HG03378 (cell line): ENCODE data around the gene DNAI1.
"Not testable (repeated sequence)": the region's sequence is repeated elsewhere in the genome, so short reads cannot be mapped to it uniquely, and the experiment has no call there.

Source experiments
- ATAC-seq: cut with Tn5 transposase; IDR thresholded peaks from one replicate; pipeline ENCODE4 v1.9.1; 2021; ENCODE audit warnings: mild to moderate bottlenecking, moderate library complexity; ENCODE audit not compliant: unreplicated experiment

The DNAI1 gene

DNA sequence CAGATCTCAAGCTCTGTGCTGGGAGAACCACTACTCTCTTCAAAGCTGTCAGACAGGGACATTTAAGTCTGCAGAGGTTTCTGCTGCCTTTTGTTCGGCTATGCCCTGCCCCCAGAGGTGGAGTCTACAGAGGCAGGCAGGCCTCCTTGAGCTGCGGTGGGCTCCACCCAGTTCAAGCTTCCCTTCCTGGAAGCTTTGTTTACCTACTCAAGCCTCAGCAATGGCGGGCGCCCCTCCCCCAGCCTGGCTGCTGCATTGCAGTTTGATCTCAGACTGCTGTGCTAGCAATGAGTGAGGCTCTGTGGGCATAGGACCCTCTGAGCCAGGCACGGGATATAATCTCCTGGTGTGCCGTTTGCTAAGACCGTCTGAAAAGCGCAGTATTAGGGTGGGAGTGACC lies 73.4 kb downstream of the DNAI1 start:
- not testable (repeated sequence) for ATAC-seq

DNA sequence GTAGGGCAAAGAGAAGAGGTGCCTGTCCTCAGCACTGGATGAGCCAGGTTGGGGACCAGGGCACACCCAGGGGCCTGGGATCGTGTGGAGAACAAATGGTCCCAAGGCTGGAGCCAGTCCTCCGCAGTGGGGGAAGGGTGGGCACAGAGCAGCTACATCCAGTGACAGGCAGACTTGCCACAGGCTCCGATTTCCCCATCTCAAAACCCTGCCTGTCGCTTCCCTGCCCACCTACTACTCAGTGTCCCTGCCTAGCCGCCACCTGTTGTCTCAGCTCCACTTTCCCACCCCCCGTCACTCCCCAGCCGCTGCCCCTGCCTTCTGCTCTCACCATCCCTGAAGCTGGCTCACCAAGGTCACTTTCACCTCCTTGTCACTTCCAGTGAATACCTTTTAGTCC lies 78.1 kb downstream of the DNAI1 start:
- ATAC-seq = no peak

DNA sequence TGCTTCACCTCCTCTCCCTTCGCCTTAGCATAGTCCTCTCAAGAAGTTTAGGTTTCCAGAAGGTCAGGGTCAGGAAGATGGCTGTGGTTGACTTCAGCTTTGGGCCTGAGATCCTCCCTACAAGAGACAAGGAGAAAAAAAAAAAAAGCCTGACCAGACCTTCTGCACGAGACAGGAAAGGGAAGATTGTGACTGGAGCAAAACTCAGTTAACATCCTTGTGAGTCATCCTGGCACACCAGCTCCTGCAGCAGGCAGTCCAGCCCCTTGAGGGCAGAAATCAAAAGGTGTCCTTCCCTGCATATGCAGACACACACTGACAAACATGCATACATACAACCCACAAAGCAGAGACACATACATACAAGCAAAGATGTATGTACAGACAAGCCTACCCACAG lies 82.2 kb downstream of the DNAI1 start:
- no peak for ATAC-seq

DNA sequence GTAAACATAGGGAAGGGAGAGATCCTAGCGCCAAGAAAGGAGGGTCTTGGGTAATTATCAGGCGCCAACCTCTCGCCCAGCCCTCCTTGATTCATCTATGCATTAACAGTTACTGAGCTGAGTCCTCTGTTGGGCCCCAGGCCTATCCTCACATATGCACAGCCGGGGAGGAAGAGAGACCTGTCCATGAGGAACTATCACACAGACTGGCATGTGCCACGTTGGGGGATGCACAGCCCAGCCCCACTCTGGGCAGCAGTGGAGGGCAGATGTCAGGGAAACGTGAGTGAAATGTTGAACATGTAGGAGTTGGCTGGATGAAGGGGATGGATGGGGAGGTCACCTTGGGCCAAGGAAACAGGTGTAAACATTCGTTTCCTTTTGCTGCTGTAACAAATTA lies 82.9 kb downstream of the DNAI1 start:
- ATAC-seq = no peak

DNA sequence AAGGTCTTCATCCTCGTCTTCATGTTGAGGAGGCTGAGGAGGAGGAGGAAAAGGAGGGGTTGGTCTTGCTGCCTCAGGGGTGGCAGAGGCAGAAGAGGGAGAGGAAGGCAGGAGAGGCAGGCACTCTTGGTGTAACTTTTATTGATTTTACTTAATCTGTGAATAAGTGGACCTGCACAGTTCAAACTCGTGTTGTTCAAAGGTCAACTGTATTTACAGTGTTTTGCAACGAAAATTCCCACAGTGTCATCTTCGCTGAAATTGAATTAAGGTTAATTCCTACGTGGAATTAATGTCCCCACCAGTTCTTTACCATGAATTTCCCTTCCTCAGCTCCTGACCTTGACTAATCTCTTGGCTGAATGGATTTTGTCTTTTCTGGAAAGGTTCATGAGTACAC lies 85.4 kb downstream of the DNAI1 start:
- ATAC-seq = no peak

DNA sequence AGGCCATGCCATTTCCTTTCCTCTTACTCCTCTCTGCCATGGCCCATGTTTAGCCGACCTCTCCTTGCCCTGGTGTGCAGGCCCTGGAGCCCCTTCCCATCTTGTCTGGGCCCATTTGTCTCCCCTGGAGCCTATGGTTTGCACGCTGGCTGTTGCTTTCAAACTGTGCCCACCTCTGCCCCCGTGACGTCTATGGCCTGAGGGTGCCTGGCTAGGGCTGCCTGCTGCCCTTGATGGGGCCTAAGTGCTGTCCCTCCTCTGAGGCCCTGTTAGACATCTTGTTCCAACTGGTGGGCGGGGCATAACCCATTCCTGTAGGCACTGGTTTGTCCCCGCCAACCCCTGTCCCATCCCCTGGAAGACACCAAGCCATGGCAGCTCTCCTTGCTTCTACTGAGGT lies 86.9 kb downstream of the DNAI1 start:
- ATAC-seq = no peak

DNA sequence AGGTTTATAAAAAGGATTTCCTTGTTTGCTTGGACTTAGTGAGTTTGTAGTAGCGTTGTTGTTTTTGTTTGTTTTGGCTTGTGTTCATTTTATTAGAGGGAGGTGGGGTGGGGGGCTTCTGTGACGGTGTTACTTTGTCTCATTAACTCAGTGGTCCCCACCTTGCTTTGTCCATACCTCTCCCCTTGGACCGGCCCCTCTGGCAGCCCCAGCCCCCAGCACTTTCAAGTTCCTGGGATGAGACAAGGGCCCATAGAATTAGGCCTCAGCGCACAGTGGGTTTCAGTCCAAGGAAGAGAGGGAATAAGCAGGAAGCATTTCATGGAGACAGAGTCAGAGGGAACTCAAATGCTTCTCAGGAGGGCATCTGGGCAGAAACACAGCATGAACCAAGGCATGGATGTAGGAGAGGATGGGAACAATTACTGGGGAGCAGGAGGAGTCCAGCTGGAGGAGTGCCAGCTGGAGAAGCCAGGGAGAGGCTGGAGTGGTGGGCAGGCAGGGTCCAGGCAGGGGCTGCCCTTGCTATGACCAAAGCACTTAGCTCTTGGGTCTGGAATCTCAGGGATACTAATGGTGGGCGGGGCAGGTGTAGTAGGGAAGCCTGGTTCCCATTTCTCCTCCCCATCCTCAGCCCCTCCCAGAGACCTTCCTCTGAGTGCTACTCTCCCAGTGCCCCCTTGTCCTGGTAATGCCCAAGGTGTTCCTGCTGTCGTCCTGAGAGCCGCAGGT lies 87.7 kb downstream of the DNAI1 start:
- no peak for ATAC-seq

DNA sequence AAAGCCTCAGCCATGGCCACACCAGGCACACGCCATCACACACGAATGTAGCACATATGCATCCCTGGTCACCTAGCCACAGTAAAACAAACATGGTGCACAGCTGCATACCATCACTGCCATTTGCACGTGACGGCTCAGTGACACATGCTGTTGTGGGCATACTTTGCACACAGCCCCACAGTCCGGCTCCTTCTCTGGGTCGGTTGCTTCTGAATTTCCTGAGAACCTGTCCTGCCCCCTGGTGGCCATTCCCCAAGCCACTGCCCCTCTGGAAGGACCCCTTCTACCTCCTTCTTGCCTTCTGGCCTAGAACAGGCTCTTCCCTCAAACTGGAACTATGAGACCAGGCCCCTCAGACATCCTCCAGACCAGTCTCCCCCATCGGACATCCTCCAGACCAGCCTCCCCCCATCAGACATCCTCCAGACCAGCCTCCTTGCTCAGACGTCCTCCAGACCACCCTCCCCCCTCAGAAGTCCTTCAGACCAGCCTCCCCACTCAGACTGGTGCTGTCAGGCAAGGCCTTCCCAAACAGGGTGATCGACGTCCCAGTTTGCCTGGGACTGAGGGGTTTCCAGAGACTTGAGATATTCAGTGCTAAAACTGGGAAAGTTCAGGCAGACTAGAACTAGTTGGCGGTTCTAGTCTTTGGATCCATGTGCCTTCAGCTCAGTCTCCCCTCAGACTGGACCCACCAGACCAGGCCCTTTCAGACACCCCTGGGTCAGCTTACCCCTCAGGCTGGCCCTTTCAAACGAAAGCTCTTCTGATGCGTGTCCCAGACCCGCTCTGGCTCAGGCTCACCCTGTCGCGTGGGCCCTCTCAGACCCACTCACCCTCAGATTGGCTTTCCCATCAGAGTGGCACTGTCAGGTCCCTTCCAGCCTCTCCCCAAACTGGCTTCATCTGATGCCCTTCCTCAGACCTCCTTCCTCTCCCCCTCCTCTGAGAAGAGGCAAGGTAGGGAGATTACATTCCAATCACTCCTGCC lies 88.5 kb downstream of the DNAI1 start:
- ATAC-seq = no peak

DNA sequence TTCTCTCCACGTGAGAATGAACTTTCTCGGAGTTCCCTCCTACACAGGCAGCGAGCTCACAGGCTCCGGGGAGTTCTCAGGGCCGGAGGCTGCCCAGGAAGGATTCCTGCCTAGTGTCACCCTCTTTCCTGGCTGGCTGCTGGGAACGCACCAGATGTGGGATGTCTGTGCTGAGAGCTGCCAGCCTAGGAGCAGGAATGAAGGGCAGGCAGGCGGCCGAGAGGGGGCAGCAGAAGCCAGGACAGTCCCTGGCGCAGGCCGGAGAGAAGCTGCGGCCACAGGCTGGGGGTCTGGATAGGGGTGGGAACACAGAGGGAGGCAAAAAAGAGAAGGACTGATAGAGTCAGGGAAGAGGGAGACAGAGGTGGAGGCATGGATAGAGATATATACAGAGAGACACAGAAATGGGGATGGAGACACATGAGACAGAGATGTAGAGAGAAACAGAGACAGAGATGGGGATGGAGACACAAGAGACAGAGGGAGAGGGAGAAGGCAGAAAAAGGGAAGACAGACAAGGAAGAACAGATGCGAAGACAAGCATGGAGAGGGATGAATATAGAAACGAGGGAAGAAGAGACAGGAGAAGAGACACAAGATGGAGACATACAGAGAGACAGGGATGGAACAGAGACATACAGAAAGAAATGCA lies 89.5 kb downstream of the DNAI1 start:
- no peak for ATAC-seq

DNA sequence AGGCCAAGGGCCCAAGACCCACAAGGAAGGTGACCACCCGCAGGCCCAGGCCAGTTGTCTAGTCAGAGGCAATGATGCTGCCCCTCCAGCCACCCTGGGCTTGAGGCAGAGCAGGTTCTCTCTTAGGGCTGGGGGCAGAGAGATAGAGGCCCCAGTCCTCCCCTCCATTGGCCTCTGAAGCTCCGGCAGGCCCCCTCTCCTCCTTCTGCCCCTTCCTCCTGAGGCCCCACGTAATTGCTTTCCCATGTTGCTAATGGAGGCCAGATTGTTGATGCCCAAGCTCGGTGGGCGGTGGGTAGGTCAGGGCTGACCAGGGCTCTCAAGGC lies 90.8 kb downstream of the DNAI1 start:
- no peak for ATAC-seq

DNA sequence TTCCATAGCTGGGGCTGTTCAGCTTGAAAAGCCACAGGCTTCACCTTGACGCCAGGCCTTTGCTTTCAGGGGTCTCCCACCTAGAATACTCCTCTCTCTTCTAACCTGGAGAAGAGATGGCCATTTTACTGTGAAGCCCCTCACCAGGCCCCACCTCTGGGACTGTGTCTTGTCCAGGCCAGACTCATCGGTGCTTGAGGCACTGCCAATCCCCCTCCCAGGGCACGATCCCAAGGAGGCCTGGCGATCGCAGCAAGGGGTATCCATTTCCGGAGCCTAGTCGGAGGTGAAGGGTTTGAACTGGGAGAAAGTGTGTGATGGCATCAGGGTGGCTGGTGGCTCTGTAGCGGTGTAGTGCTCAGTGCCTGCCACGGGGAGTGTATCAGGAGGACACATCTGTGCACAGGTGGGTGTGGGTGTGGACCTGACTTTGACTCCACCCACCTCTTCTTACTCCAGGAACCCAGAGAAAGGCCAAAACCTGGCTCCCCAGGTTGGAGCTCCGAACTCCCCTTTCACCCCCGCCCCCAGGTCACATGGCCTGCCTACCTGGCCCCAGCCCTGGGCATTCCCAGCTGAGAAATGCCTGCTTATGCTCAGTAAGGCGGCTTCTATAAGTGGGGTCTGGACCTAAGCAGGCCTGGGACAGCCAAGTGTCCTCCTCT lies 91.5 kb downstream of the DNAI1 start:
- no peak for ATAC-seq

DNA sequence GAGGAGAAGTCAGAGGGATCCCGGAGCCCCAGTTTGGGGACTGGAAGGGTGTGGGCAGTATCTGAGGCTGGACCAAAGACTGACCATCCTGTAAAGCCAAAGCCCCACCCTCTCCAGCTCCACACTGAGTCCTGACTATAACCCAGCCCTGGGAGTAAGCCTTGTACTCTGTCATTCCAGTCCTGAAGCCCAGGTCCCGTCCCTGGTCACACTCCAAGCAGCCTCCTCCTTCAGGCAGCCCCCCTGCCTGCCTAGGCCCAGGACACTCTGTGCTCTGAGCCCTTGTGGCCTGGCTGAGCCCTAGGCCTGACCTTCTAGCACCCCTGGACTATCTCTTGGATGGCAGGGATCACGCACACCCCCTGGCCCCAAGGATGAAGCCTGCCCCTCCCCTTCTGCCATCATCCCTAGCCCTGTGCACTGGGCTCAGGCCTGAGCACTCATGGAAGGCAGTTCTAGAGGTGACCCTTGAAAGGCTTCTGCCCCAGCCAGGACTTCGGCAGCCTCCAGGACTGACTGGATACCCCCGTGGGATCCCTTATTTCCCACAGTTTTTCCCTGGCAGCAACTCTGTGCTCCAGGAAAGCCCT lies 92.2 kb downstream of the DNAI1 start:
- ATAC-seq = no peak

DNA sequence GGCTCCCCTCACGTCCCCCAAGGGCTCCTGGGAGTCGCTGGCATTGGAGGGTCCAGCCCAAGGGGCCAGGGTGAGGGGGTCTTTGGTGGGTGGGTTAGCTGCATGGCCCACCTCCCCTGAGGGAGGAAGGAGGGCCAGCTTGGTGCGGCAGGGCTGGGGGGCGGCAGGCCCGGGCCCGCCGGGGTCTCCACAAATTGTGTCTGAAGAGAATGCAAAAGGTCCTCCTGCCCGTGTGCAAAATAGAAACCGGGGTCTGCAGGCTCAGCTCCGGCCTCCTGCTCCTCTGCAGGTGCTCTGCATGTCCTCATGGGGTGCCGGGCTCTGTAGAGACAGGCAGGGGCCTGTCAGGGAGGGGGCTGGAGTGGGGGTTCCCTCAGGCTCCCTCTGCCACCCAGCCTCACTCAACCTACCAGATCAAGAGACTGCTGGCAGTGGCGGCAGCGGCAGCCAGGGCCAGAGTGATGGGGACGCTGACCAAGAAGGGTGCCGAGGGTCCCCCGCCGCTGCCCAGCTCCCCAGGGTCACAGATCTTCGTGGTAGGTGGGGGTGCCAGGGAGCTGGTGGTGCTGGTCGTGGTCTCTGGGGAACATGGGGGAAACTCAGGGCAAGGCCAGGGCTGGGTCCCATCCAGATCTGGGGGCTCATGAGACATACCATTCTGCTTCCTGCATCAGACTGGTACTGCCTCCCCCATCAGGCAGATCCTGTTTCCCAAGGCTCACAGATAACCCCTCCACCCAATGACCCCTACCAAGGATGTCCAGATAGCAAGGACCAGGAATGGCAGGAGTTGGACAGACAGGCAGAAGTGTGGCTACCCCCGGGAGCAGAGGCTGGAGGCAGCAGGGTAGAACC lies 93.4 kb downstream of the DNAI1 start:
- ATAC-seq = no peak

DNA sequence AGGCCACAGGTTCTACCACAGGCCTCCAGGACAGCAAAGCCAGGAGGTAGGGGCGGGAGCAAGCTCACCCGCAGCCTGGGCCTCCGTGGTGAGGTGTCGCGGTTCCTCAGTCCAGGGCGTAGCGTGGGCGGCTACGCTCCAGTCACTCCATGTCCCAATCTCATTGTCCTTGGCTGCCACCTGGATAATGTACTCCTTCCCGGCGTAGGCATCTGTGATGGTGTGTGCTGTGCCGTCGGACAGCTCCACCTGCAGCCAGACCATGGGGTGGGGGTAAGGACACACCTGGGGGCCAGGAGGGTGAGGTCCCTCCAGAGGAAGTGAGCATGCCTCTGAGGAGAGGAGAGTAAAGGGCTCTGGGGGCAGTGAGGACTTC lies 94.0 kb downstream of the DNAI1 start:
- ATAC-seq = no peak

DNA sequence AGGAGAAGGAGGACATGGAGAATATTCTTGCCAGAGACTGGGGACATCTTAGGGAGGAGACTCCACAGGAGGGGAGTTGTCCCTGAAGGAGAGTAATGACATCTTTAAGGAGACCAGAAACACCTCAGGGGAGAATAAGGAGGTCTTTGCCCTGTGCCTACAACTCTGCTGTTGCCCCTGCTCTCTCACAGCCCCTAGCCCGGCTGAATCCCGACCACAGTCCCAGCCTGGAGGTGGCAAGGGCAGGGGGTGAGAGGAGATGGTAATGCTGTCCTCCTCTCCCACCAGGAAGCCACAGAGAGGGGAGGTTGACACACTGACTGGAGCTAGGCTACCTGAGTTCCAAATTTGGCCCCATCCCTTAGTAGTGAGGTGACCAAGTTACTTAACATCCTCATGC lies 94.4 kb downstream of the DNAI1 start:
- no peak for ATAC-seq

DNA sequence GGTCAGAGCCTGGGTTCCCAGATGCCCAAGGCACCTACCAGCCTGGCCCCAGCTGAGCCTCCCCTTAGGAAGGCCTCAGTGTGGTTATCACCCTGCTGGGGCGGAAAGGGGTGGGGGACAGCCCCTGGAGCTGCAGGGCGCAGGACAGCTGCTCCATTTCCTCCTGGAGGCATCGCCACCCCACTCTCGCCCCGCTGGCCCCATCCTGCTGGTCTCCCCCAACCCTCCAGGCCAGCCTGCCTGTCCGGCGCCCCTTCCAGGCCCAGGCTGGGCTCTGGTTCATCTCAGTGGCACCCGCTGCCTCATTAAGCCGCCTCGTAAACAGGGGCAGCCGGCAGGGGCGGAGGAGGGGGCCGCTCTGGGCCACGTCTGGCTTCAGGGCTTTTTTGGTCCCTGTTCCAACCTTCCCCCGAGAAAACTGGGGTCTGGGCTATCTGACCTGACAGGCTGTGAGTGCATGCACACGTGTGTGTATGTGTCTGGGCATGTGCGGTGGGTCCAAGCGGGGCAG lies 95.0 kb downstream of the DNAI1 start:
- ATAC-seq = no peak

DNA sequence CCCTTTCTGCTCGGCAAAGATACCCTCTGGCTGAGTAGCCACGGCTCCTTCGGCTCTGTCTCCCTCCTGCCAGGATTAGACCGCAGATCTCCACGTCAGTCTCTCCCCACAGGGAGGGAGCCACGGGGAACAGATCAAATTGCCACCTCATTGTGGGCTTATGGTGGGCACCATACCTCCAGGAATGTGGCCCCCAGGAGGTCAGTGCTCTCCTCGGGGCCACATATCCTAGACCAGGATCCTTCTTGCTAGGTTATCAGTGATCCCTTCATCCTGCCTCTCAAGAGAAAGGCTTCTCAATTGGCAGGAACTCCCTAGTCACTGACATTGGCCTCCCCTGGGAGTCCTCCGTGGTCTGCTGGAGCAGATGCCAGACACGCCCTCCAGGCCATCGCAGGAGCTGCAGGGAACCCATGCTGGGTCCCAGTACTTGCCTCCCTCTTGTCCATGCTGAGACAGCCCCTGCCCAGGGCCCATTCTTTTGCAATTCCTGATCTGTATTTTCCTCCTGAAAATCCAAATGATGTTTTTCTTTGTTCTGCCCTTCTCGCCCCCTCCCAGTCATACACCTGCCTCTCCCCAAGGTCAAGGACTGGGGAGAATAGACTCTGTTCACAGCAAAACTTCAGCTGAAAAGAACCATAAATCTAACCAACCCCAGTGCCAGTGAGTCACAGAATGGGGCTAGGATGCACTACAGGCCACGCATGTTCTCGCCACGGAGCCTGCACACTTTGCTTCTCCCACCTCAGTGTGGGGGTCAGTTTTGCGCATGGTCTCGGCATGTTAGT lies 95.8 kb downstream of the DNAI1 start:
- no peak for ATAC-seq

DNA sequence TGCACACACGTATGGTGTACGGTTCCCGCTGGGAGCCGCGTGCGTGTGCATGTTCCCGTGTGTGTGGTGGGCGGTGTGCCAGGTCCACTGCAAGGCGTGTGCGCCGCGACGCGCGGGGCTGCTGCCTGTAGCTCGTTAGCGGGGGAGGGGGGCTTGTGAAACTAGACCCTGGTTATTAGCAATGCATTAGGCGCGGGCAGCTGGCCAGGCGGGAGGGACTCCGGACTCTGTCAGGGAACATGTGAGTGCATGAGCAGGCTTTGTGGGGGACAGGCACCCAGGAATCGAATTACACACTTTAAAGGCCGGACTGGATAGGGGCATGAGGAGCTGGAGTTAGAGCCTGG lies 96.4 kb downstream of the DNAI1 start:
- ATAC-seq = no peak

DNA sequence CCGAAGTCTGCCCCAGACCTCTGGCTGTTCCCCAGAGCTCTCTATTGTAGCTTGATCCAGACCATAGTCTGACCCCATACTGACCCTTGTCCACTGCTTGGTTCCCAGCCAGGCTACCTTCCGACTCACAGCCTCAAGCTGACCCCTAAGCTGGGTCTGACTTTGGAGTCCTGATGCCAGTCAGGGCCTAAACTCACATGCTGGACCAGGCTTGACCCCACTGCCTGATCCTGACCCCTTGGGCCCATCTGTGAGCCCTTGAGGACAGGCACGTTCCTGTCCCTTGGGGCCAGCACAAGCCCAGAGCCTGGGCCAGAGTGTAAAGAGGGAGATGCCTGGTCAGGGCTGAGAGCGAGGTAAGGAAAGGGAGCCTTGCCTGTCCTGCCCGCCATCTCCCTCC lies 96.9 kb downstream of the DNAI1 start:
- ATAC-seq = no peak
